ENCODE results near the gene SLC5A6.

The SLC5A6 gene

GRCh38 chr2:27245626-27246025 is 33.6 kb upstream of the SLC5A6 start (continued):
- TF ChIP-seq SALL2 (tag by site-specific recombination; IDR thresholded peaks at IDR 0.05; ENCODE audit: borderline replicate concordance), result no peak

GRCh38 chr2:27245116-27245515 is 33.0 kb upstream of the SLC5A6 start:
- TF ChIP-seq ZNF561 (tag by site-specific recombination; IDR thresholded peaks at IDR 0.05; ENCODE audit: borderline replicate concordance) (no peak), ZNF362 (tag by site-specific recombination; IDR thresholded peaks at IDR 0.05) (no peak)
- POLR2A ChIA-PET, result interaction anchor here (0.6 kb wide), 1 partner anchor 142 kb away, joined by 3 read pairs; no protein-coding TSS in a partner anchor
- H3K27ac ChIP-seq (ENCODE audit: extremely low read depth, low read depth, low read length), result no peak overlapping the region
- CTCF ChIA-PET, result interaction anchor here (0.6 kb wide), 1 partner anchor 26 kb away, joined by 3 read pairs; no protein-coding TSS in a partner anchor
- H3K4me3 ChIP-seq (ENCODE audit: low read depth, low read length), result no peak overlapping the region
- 0 out of 2 replicates have a peak, but pooled peaks cover 4% of the 10 kb centered on the region for H3K4me1 ChIP-seq (ENCODE audit: control insufficient read depth, insufficient read depth, low read length)
- H3K36me3 ChIP-seq (ENCODE audit: control insufficient read depth in 2 of 2, insufficient read depth in 1 of 2, low read length in 2 of 2), result peaks cover 0 to 50% of the 10 kb centered on the region in 2 experiments; a peak in 2 of 3 replicates
- H3K9me3 ChIP-seq (ENCODE audit: control insufficient read depth, insufficient read depth, low read depth, low read length), result no peaks in the 10 kb centered on the region

- no peaks in the 10 kb centered on the region for H3K9me3 ChIP-seq (ENCODE audit: control insufficient read depth, insufficient read depth, low read depth, low read length)
- H3K4me3 ChIP-seq (ENCODE audit: low read depth, low read length), result no peak overlapping the region
- no peak for TF ChIP-seq ZNF585B (tag by site-specific recombination; IDR thresholded peaks at IDR 0.05)
- TF ChIP-seq ZNF426 (tag by site-specific recombination; IDR thresholded peaks at IDR 0.05), result no peak
- TF ChIP-seq ZNF146 (tag by site-specific recombination; IDR thresholded peaks at IDR 0.05), result no peak
- ChIA-PET POLR2A (no interaction called here), CTCF (interaction anchor here (0.6 to 0.8 kb wide), 3 partner anchors 18 to 77 kb away, joined by 3 to 4 read pairs (median 3); no protein-coding TSS in a partner anchor)
- H3K4me1 ChIP-seq (ENCODE audit: control insufficient read depth, insufficient read depth, low read length), result no peaks in the 10 kb centered on the region
- no peak overlapping the region for H3K27ac ChIP-seq (ENCODE audit: extremely low read depth, low read depth, low read length)
- peaks cover 5 to 65% of the 10 kb centered on the region in 2 experiments; a peak in 2 of 3 replicates for H3K36me3 ChIP-seq (ENCODE audit: control insufficient read depth in 2 of 2, insufficient read depth in 1 of 2, low read length in 2 of 2)
These were observed 31.5 kb upstream of the SLC5A6 start for GRCh38 chr2:27243391-27244130.

- ChIA-PET POLR2A (no interaction called here), CTCF (no interaction called here)
- H3K9me3 ChIP-seq (ENCODE audit: control insufficient read depth, insufficient read depth, low read depth, low read length), result no peaks in the 10 kb centered on the region
- no peak overlapping the region for H3K4me3 ChIP-seq (ENCODE audit: low read depth, low read length)
- no peak for TF ChIP-seq ZSCAN16 (tag by site-specific recombination; IDR thresholded peaks at IDR 0.05)
- TF ChIP-seq IKZF3 (tag by site-specific recombination; IDR thresholded peaks at IDR 0.05), result no peak
- no peak for TF ChIP-seq ZNF211 (tag by site-specific recombination; IDR thresholded peaks at IDR 0.05; ENCODE audit: low read depth)
- TF ChIP-seq EGR2 (tag by site-specific recombination; IDR thresholded peaks at IDR 0.05; ENCODE audit: low read depth), result no peak
- TF ChIP-seq ZNF155 (tag by site-specific recombination; IDR thresholded peaks at IDR 0.05), result no peak
- no peak for TF ChIP-seq ZNF488 (tag by site-specific recombination; IDR thresholded peaks at IDR 0.05)
- no peak for TF ChIP-seq ZNF398 (tag by site-specific recombination; IDR thresholded peaks at IDR 0.05)
- no peak for TF ChIP-seq ZNF473 (tag by site-specific recombination; IDR thresholded peaks at IDR 0.05)
- no peak for TF ChIP-seq ZNF292 (tag by site-specific recombination; IDR thresholded peaks at IDR 0.05; ENCODE audit: borderline replicate concordance, low read depth)
- TF ChIP-seq ZNF169 (tag by site-specific recombination; IDR thresholded peaks at IDR 0.05), result no peak
- TF ChIP-seq ZFHX2 (tag by site-specific recombination; conservative IDR thresholded peaks at IDR 0.05), result no peak
- no peaks in the 10 kb centered on the region for H3K4me1 ChIP-seq (ENCODE audit: control insufficient read depth, insufficient read depth, low read length)
- H3K36me3 ChIP-seq (ENCODE audit: control insufficient read depth in 2 of 2, insufficient read depth in 1 of 2, low read length in 2 of 2), result peaks cover 5 to 75% of the 10 kb centered on the region in 2 experiments; a peak in 2 of 3 replicates
- H3K27ac ChIP-seq (ENCODE audit: extremely low read depth, low read depth, low read length), result no peak overlapping the region
These were observed 30.5 kb upstream of the SLC5A6 start for GRCh38 chr2:27242614-27242951.
